Spinal cord (tissue), 10 donors: ENCODE results near the gene PDCD1. TPM values are rescaled to one million over a fixed set of nuclear protein-coding genes. Genes with fewer than 3 reads are reported as not detected.
A peak's percentile ranks its signal among the peaks of the same experiment; 100 is the strongest.

Source experiments
- DNase-seq, 6 donors: peaks; one replicate each; pipeline versions ENCODE4 v3.0.0 to v3.0.0-alpha.2; 2013 to 2015; ENCODE audit warnings: low spot score in 6 of 6, low read depth in 4 of 6
- H3K27ac ChIP-seq: one replicate; pipeline ENCODE4 v1.5.1; 2013; ENCODE audit warnings: low read depth, low read length, control low read depth
- H3K27me3 ChIP-seq: one replicate; pipeline ENCODE4 v1.6.1; 2013; ENCODE audit warnings: low read length; ENCODE audit not compliant: control insufficient read depth, insufficient read depth
- H3K36me3 ChIP-seq: one replicate; pipeline ENCODE4 v1.6.1; 2013; ENCODE audit warnings: low read length; ENCODE audit not compliant: control insufficient read depth, insufficient read depth
- H3K4me1 ChIP-seq: one replicate; pipeline ENCODE4 v1.6.1; 2013; ENCODE audit warnings: low read length; ENCODE audit not compliant: control insufficient read depth, insufficient read depth
- H3K4me3 ChIP-seq: one replicate; pipeline ENCODE4 v1.5.1; 2013; ENCODE audit warnings: low read depth, low read length, control low read depth
- H3K9me3 ChIP-seq: one replicate; pipeline ENCODE4 v1.6.1; 2013; ENCODE audit warnings: low read length; ENCODE audit not compliant: control insufficient read depth, insufficient read depth
- WGBS: methylation state at CpG from one replicate; pipeline ENCODE4 v1.1.5; 2013; ENCODE audit warnings: missing lambda C conversion rate; ENCODE audit not compliant: insufficient coverage; 5-methylcytosine and 5-hydroxymethylcytosine counted together
- polyA plus RNA-seq, 2 donors: library from polyadenylated mRNA; unstranded; fragments of 120-200 nt; gene quantifications; one replicate each; pipeline ENCODE4 v1.2.1, GENCODE V29; 2013; ENCODE audit not compliant: insufficient read length in 2 of 2
- total RNA-seq, 2 donors: library from RNA; depleted of rRNA in 1 of 2; stranded (reverse); fragments of 120-200 nt in 1 of 2; fragments of >200 nt in 1 of 2; gene quantifications; one replicate each; pipeline versions ENCODE4 v1.2.3 to v1.2.4, GENCODE V29; 2013 to 2014
- donor health status: healthy.

Gene PDCD1
- total and polyA plus RNA-seq, 4 donors, result 0.06 to 0.20 TPM; not detected in 2

- H3K36me3 ChIP-seq, result peaks cover 45% of the 10 kb centered on the region
- H3K4me3 ChIP-seq, result no peak overlapping the region
- no peaks in the 10 kb centered on the region for H3K9me3 ChIP-seq
- no peak overlapping the region for H3K27ac ChIP-seq
- WGBS, result 84% methylated on average over 11 of the region's 11 CpGs
- no peaks in the 10 kb centered on the region for H3K27me3 ChIP-seq
- H3K4me1 ChIP-seq, result peaks cover 33% of the 10 kb centered on the region
- DNase-seq, result no peak
Measured at GRCh38 chr2:241895427-241895711, 36.7 kb upstream of the PDCD1 start.

DNA sequence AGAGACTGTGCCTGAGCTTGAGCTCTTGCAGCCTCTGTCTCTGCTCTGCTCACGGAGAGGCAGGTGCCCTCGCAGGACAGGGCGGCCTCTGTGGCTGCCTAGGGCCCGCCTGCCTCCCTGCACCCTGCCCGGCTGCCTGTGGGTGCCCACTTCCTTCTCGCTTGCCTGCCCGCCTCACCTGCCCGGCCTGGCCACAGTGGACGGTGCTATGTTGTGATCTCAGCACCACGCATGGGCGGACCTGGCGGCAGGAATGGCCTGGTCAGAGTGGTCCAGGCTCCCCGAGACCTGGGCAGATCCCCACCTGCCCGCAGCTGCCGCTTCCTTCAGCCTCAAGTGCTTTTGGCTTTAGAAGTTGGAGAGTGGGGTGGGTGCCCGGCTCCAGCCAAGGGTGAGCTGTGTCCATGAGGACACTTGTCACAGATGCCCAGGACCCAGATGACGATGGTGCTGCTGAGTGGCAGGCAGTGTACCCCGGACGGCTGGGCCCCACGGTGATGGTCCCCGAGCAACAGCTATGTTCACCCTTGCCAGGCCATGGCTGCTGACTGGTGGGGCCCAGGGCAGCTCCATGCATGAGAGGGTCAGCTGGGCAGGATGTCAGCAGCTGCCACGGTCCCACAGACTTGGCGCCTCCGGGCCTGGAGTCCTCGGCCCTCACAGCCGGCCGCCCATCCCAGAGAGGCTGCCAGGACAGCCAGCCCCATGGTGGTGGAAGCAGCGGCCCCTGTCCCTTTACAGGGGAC, 36.2 kb upstream of the PDCD1 start:
- no peak overlapping the region for H3K27ac ChIP-seq

DNA sequence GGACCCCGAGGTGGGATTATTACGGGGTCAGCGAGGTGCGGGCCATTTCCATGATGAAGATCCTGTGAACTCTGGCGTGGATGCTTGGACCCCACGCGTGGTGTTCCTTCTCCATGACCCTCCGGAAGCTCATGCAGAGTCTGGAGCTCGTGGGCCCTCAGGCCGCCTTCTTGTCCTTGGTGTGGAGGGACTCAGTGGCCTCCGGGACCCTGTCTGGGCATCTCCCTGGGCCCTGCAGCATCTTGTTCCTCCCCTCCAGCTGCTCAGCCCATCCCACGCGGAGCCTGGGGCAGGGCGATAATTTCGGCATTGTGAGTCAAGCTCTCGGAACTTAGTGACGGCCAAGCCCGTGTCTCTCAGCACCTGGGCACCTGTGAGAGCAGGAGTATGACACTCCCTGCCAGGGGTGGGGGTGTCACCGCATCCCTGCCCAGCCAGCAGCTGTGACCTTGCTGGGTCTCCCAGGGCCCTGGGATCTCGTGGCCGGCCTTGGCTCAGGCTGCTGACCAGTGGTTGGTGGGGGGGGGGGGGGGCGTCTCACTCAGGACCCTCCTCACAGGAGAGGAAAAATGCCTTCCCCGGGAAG, 35.5 kb upstream of the PDCD1 start:
- no peak overlapping the region for H3K27ac ChIP-seq
- peaks cover 43% of the 10 kb centered on the region for H3K36me3 ChIP-seq
- WGBS, result 90% methylated on average over 19 of the region's 23 CpGs
- no peak for DNase-seq
- H3K27me3 ChIP-seq, result no peaks in the 10 kb centered on the region
- H3K4me3 ChIP-seq, result no peak overlapping the region
- peaks cover 25% of the 10 kb centered on the region for H3K4me1 ChIP-seq
- no peaks in the 10 kb centered on the region for H3K9me3 ChIP-seq

More for the DNA sequence above, 36.2 kb upstream of the PDCD1 start:
- H3K4me3 ChIP-seq, result no peak overlapping the region
- DNase-seq, result no peak
- 91% methylated on average over 28 of the region's 28 CpGs for WGBS
- H3K4me1 ChIP-seq, result peaks cover 30% of the 10 kb centered on the region
- H3K9me3 ChIP-seq, result no peaks in the 10 kb centered on the region
- peaks cover 45% of the 10 kb centered on the region for H3K36me3 ChIP-seq
- no peaks in the 10 kb centered on the region for H3K27me3 ChIP-seq

DNA sequence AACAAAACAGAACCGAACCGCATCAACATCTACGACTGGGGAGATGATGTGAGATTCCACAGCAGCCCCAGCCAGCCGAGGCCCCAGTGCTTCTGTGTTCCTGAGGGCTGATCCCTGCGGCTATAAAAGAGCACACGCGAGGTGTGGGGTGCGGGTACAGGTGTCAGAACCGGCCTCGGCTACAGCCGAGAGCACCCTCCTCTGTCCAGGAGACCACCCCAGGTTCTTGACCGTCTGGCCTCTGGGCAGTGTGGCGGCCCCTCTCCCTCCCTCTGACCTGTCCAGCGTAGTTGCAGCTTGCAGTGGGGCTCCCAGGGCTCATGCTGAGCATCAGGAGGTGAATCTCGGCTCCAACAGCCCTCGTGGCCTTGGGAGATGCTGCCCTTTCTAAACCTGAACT, 34.6 kb upstream of the PDCD1 start:
- H3K27me3 ChIP-seq, result no peaks in the 10 kb centered on the region
- no peaks in the 10 kb centered on the region for H3K9me3 ChIP-seq
- no peak overlapping the region for H3K4me3 ChIP-seq
- H3K27ac ChIP-seq, result no peak overlapping the region
- peaks cover 34% of the 10 kb centered on the region for H3K36me3 ChIP-seq
- H3K4me1 ChIP-seq, result peaks cover 18% of the 10 kb centered on the region
- 77% methylated on average over 13 of the region's 16 CpGs for WGBS
- DNase-seq, result no peak

GRCh38 chr2:241892299-241893137, 33.8 kb upstream of the PDCD1 start:
- H3K27me3 ChIP-seq, result no peaks in the 10 kb centered on the region
- peak in 1 of 6 donors; percentile 52 for DNase-seq
- H3K27ac ChIP-seq, result no peak overlapping the region
- no peaks in the 10 kb centered on the region for H3K9me3 ChIP-seq
- WGBS, result 46% methylated on average over 19 of the region's 22 CpGs
- H3K4me3 ChIP-seq, result no peak overlapping the region
- H3K36me3 ChIP-seq, result peaks cover 34% of the 10 kb centered on the region
- H3K4me1 ChIP-seq, result peaks cover 18% of the 10 kb centered on the region

- WGBS, result 56% methylated on average over 3 of the region's 3 CpGs
- Histone ChIP-seq H3K9me3 (no peaks in the 10 kb centered on the region), H3K4me1 (peaks cover 21% of the 10 kb centered on the region), H3K4me3 (no peak overlapping the region), H3K27ac (no peak overlapping the region), H3K27me3 (no peaks in the 10 kb centered on the region), H3K36me3 (peaks cover 33% of the 10 kb centered on the region)
- DNase-seq, result peak in 1 of 6 donors; percentile 17
Measured at GRCh38 chr2:241891988-241892298, 33.2 kb upstream of the PDCD1 start.

- 82% methylated on average over 21 of the region's 27 CpGs for WGBS
- H3K4me3 ChIP-seq, result no peak overlapping the region
- no peaks in the 10 kb centered on the region for H3K9me3 ChIP-seq
- no peaks in the 10 kb centered on the region for H3K27me3 ChIP-seq
- H3K36me3 ChIP-seq, result peaks cover 34% of the 10 kb centered on the region
- peaks cover 25% of the 10 kb centered on the region for H3K4me1 ChIP-seq
- no peak overlapping the region for H3K27ac ChIP-seq
- DNase-seq, result no peak
Measured at GRCh38 chr2:241891315-241891987, 32.8 kb upstream of the PDCD1 start.

DNA sequence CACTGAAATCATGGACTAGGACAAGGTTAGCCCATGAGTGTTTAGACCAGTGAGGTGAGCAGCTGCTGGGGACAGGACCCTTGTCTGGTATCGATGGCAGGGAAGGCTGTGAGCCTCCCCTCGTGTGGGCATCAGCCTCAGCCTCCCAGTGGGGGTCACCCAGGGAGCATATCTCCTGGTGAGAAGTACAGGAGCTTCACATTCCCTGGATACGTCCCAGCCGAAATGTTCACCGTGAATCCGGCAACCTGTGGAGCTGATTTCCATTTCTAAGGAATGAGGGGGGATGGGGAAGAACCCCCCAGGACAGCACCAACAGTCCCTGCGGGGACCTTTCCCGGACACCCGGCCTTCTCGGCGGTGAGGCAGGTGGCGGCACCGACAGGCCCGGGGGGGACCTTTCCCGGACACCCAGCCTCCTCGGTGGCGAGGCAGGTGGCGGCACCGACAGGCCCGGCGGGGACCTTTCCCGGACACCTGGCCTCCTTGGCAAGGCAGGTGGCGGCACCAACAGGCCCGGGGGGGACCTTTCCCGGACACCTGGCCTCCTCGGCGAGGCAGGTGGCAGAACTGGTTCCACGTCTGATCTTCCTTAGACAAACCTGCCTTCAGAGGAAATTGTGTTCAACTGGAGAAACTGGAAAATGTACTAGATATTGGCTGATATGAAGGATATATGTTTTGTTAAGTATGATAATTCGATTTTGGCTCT, 32.0 kb upstream of the PDCD1 start:
- H3K4me1 ChIP-seq, result peaks cover 33% of the 10 kb centered on the region
- H3K27ac ChIP-seq, result no peak overlapping the region
- H3K4me3 ChIP-seq, result no peak overlapping the region
- peaks cover 29% of the 10 kb centered on the region for H3K36me3 ChIP-seq
- no peak for DNase-seq
- 79% methylated on average over 19 of the region's 29 CpGs for WGBS
- H3K27me3 ChIP-seq, result no peaks in the 10 kb centered on the region
- H3K9me3 ChIP-seq, result no peaks in the 10 kb centered on the region

DNA sequence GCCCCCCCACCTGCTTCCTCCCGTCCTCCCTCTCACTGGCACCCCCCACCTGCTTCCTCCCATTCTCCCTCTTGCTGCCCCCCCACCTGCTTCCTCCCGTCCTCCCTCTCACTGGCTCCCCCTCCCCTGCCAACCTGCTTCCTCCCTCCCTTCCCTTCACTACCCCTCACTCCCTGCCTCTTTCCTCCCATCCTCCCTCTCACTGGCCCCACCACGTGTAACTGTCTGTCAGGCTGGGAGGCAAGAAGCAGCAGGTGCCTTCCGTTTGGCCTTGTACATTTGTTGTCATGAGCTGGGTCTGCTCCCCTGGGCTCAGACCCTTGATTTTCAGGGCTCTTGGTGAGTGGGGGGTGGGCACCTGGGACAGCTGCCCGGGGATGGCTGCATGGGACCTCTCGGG, 29.9 kb upstream of the PDCD1 start:
- 31% methylated on average over 2 of the region's 6 CpGs for WGBS
- H3K27ac ChIP-seq, result no peak overlapping the region
- no peaks in the 10 kb centered on the region for H3K27me3 ChIP-seq
- no peak overlapping the region for H3K4me3 ChIP-seq
- H3K4me1 ChIP-seq, result peaks cover 44% of the 10 kb centered on the region
- peaks cover 14% of the 10 kb centered on the region for H3K36me3 ChIP-seq
- no peak for DNase-seq
- H3K9me3 ChIP-seq, result no peaks in the 10 kb centered on the region
